Nephron (organoid): ENCODE results near the gene GPR37L1.

Experiments
- H3K27ac Mint-ChIP-seq, 3 experiments: 2 replicates each; pipeline ENCODE4 v1.8.0; 2020; ENCODE audit warnings: mixed read lengths in 3 of 3, mild to moderate bottlenecking in 2 of 3, moderate library complexity in 1 of 3
- H3K27me3 Mint-ChIP-seq: 2 replicates; pipeline ENCODE4 v1.8.0; 2021; ENCODE audit warnings: low read depth, mild to moderate bottlenecking, moderate library complexity, mixed read lengths
- H3K36me3 Mint-ChIP-seq: 2 replicates; pipeline ENCODE4 v1.8.0; 2020; ENCODE audit warnings: low read depth, mixed read lengths
- H3K4me1 Mint-ChIP-seq: 2 replicates; pipeline ENCODE4 v1.8.0; 2020; ENCODE audit warnings: mixed read lengths
- H3K4me3 Mint-ChIP-seq, 3 experiments: 2 replicates each; pipeline ENCODE4 v1.8.0; 2020; ENCODE audit warnings: mild to moderate bottlenecking in 3 of 3, mixed read lengths in 3 of 3, moderate library complexity in 2 of 3
- H3K9me3 Mint-ChIP-seq: 2 replicates; pipeline ENCODE4 v1.8.0; 2020; ENCODE audit warnings: mixed read lengths
- CTCF ChIP-seq, 3 experiments: fragments of 200-600 bp; sonication (generic); IDR thresholded peaks; one replicate each; pipeline ENCODE4 v1.5.0; 2021; ENCODE audit warnings: antibody characterized with exemption in 3 of 3; ENCODE audit not compliant: unreplicated experiment in 3 of 3

The GPR37L1 gene

DNA sequence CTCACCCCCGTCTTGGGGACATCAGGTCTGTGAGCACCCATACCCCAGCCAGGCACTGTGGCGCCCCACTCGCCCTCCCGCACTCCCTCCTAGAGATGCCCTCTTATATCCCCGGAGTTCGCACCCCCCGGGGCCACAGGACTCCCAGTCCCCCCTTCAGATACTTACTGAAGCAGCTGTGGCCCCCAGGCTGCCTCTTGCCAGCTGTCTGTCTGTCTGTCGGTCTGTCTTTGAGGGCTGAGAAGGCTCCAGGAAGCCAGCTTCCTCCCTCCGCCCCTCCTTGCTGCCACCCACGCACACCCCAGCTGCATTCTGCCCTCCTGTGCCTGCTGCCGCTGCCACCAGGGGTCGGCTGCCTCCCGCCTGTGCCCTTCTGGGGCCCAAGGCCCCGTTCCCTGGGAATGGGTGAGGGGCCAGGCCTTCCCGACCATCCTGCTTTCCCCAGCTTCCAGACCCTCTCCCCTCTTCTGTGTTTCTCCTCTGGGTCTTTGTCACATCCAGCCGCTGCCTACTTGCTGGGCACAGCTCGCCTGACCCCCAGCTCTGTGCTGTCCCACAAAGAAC lies 37.7 kb downstream of the GPR37L1 start, which contains the start of gene PTPN7:
TSS of gene PTPN7 (minus strand) at position 226 of the 564 bp plus-strand sequence. CDS start 1,200 bp downstream, outside the sequence.
- Mint-ChIP-seq H3K27ac (peak within 1 kb of the TSS; percentile 57 to 75 (median 72)), H3K27me3 (peaks cover 5% of the 10 kb centered on the region), H3K4me3 (peak within 1 kb of the TSS in 2 of 3 experiments; percentile 4 to 28), H3K9me3 (no peaks in the 10 kb centered on the region), H3K4me1 (peaks cover 46% of the 10 kb centered on the region), H3K36me3 (no peaks in the 10 kb centered on the region)
- TF ChIP-seq CTCF (IDR thresholded peaks at IDR 0.05; ENCODE audit: unreplicated experiment in 3 of 3), result no peak

DNA sequence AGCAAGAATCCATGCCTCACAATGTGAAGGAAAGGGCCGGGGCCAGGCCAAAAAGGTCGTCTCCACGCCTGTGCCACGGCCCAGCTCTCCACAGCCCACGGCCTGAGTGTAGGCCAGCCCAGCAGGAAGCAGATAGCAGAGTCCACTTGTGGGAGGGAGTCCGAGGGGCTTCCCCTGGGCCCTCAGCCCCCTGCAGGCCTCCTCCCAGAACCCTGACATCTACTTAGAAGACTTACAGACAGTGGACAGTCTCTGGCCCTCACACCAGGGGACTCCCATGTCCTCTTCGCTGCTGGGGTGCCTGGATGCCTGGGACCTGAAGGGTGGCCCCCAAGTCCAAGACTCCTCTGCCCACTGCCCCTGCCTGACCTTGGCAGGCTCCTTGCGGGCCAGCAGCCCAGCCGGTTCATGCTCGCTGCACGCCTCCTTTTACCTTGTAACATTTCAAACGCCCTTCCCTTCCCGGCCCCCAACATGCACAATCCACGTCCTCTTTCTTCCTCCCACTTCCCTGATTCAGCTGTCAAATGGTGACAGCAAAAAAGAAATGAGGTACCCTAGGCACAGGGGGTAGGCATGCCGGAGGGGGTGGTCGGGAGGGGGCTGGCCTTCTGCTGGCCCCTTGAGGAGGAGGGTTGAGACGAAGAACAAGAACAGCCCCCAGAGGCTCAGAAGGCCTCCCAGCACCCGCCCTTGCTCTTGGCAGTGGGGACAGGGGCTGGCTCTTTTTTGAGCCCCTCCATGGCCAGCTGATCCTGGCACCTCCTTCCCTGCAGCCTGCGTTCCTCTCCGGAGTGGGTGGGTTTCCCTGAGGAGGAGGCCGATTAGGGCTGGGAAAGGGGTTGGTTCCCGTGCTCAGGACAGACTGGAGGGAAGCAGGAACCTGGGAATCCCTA lies 38.7 kb downstream of the GPR37L1 start:
- H3K27ac Mint-ChIP-seq, result peak overlapping the region; percentile 50 to 72 (median 72)
- no peak overlapping the region for H3K4me3 Mint-ChIP-seq
- peaks cover 5% of the 10 kb centered on the region for H3K27me3 Mint-ChIP-seq
- H3K36me3 Mint-ChIP-seq, result no peaks in the 10 kb centered on the region
- no peak for TF ChIP-seq CTCF (IDR thresholded peaks at IDR 0.05; ENCODE audit: unreplicated experiment in 3 of 3)
- no peaks in the 10 kb centered on the region for H3K9me3 Mint-ChIP-seq
- H3K4me1 Mint-ChIP-seq, result peaks cover 44% of the 10 kb centered on the region

- H3K27ac Mint-ChIP-seq, result no peak overlapping the region
- H3K9me3 Mint-ChIP-seq, result no peaks in the 10 kb centered on the region
- peaks cover 50% of the 10 kb centered on the region for H3K4me1 Mint-ChIP-seq
- TF ChIP-seq CTCF (IDR thresholded peaks at IDR 0.05; ENCODE audit: unreplicated experiment in 3 of 3), result no peak
- H3K27me3 Mint-ChIP-seq, result peaks cover 5% of the 10 kb centered on the region
- no peaks in the 10 kb centered on the region for H3K36me3 Mint-ChIP-seq
- no peak overlapping the region for H3K4me3 Mint-ChIP-seq
Measured at GRCh38 chr1:202162047-202162417, 39.3 kb downstream of the GPR37L1 start.

- H3K36me3 Mint-ChIP-seq, result no peaks in the 10 kb centered on the region
- H3K9me3 Mint-ChIP-seq, result no peaks in the 10 kb centered on the region
- H3K4me3 Mint-ChIP-seq, result peak overlapping the region in 1 of 3 experiments; percentile 2
- TF ChIP-seq CTCF (IDR thresholded peaks at IDR 0.05; ENCODE audit: unreplicated experiment in 3 of 3), result no peak
- peak overlapping the region; percentile 76 to 89 (median 79) for H3K27ac Mint-ChIP-seq
- peaks cover 56% of the 10 kb centered on the region for H3K4me1 Mint-ChIP-seq
- peaks cover 5% of the 10 kb centered on the region for H3K27me3 Mint-ChIP-seq
Measured at GRCh38 chr1:202162418-202163280, 39.9 kb downstream of the GPR37L1 start.

DNA sequence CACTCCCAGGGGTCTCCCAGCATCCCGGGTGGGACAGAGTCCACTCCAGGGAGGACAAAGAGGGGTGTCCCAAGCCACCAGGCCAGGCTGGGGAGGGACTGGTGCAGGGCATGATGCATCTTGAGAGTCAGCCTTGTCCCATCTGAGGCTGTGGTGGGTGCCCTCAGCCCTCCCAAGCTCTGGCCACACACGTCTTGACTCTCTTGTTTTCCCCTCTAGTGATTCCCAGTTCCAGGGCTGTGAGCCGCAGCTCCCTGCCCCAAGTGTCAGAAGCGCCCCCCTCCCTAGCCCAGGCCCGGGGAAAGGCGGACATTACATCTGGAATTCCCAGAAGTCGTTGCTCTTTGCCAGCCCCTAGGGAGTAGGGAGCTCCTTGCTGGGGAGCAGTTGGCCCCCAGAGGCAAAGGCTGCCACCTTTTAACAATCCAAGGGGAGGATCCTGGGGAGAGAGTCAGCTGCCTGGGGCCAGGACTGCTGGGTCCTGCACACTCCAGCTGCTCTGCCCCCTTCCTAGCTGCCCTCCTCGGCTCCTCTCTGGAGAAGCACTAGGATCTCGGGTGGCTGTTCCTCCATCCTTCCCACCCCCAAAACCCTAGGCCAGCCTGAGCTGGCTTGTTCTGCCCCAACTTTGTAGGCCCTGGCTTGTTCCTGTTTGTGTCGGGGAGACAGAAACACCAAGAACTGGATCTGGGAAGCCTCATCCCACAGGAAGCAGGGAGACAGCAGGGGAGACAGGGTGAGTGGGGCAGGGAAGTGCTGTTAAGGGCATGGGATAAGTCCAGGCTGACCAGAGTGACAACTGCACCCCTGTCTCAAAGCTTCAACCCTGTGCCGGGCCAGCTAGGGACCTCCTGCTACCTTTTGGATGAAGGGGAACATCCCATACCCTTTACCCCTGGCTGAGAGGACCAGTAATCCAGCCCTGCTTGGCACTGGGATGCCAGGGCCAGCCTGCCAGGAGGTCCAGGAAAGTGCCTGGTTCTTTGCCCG lies 40.9 kb downstream of the GPR37L1 start:
- no peak for TF ChIP-seq CTCF (IDR thresholded peaks at IDR 0.05; ENCODE audit: unreplicated experiment in 3 of 3)
- Mint-ChIP-seq H3K27me3 (peaks cover 5% of the 10 kb centered on the region), H3K36me3 (no peaks in the 10 kb centered on the region), H3K27ac (peak overlapping the region; percentile 76 to 79 (median 78)), H3K9me3 (no peaks in the 10 kb centered on the region), H3K4me1 (peaks cover 65% of the 10 kb centered on the region), H3K4me3 (no peak overlapping the region)
